ENCODE results near the gene CTNNBIP1. TPM values are rescaled to one million over a fixed set of nuclear protein-coding genes. Genes with fewer than 3 reads are reported as not detected.

The CTNNBIP1 gene
- total and polyA plus RNA-seq, 9 of the 15 experiments (the other 6 are each of a cell fraction or from before 2014, with no cell fraction given), result 0.65 to 29.2 (median 14.7) TPM

DNA sequence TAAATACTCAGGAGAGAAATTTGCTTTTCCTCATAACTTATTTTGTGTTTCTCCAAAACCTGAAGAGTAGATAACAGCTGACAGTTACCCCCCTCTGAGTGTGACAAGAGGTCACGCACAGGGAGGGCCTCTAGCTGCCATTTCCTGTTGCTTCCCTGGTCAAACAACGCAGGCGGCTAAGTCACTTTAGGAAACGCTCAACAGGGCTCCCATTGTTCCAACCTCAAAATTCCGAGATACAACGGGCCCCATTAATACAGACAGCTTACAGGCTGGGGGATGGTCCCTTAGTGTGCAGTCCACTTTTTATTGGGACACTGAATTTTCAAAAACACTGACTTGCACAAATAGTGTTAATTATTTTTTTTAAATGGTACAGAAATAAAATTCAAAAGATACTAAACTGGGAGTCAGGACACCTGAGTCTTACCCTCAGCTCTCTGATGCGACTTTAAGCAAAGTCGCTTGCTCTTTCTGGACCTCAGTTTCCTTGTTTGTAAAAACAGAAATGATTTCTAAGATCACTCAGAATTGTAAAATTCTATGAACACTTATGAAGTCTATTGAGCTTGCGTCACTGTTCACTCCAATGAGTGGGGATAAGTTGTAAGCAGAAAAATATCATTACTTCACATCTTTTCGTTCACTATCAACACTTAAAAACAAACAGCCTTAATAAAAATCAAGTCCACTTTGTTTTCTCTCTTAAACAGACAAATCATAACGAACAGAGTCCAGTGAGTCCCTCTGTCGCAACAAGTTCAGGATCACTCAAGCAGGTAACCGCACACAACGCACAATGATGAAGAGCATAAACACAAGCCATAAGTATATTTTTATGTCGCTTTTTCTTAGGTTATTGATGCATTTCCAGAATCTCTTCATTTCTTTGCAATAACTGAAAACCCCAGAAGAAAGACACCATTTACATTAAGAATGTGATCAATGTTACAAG, 19.6 kb upstream of the CTNNBIP1 start (continued):
- TF ChIP-seq ZNF239 (CRISPR knock-in tag; IDR thresholded peaks at IDR 0.05) (peak; percentile 63), NBN (IDR thresholded peaks at IDR 0.05; ENCODE audit: low read depth) (0 out of 2 replicates have a peak, but pooled peaks have one; percentile 25), MYC (IDR thresholded peaks at IDR 0.05; ENCODE audit: low read depth, low read length) (no peak), MYC (CRISPR knock-in tag; IDR thresholded peaks at IDR 0.05; ENCODE audit: borderline replicate concordance, low read depth) (no peak), MXI1 (IDR thresholded peaks at IDR 0.05; ENCODE audit: low read depth, low read length) (no peak), SMARCC2 (IDR thresholded peaks at IDR 0.05; ENCODE audit: low read depth) (0 out of 2 replicates have a peak, but pooled peaks have one; percentile 23), SNRNP70 (optimal IDR thresholded peaks at IDR 0.05; ENCODE audit: low read depth, low read length) (no peak), MAX (CRISPR knock-in tag; IDR thresholded peaks at IDR 0.05) (no peak), ZKSCAN1 (IDR thresholded peaks at IDR 0.05; ENCODE audit: low read depth, low read length) (no peak), ZNF586 (CRISPR knock-in tag; conservative IDR thresholded peaks at IDR 0.05) (no peak), HMG20B (CRISPR knock-in tag; IDR thresholded peaks at IDR 0.05) (0 out of 2 replicates have a peak, but pooled peaks have one; percentile 24), E2F3 (CRISPR knock-in tag; IDR thresholded peaks at IDR 0.05) (peak; percentile 76), NR3C1 (CRISPR knock-in tag; IDR thresholded peaks at IDR 0.05) (no peak), MTF1 (CRISPR knock-in tag; IDR thresholded peaks at IDR 0.05; ENCODE audit: borderline replicate concordance) (no peak)
- TF ChIP-seq, protein P1, sequence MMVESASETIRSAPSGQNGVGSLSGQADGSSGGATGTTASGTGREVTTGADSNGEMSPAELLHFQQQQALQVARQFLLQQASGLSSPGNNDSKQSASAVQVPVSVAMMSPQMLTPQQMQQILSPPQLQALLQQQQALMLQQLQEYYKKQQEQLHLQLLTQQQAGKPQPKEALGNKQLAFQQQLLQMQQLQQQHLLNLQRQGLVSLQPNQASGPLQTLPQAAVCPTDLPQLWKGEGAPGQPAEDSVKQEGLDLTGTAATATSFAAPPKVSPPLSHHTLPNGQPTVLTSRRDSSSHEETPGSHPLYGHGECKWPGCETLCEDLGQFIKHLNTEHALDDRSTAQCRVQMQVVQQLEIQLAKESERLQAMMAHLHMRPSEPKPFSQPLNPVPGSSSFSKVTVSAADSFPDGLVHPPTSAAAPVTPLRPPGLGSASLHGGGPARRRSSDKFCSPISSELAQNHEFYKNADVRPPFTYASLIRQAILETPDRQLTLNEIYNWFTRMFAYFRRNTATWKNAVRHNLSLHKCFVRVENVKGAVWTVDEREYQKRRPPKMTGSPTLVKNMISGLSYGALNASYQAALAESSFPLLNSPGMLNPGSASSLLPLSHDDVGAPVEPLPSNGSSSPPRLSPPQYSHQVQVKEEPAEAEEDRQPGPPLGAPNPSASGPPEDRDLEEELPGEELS (CRISPR knock-in tag; IDR thresholded peaks at IDR 0.05; ENCODE audit: borderline replicate concordance), result no peak
- TF ChIP-seq, protein P2, sequence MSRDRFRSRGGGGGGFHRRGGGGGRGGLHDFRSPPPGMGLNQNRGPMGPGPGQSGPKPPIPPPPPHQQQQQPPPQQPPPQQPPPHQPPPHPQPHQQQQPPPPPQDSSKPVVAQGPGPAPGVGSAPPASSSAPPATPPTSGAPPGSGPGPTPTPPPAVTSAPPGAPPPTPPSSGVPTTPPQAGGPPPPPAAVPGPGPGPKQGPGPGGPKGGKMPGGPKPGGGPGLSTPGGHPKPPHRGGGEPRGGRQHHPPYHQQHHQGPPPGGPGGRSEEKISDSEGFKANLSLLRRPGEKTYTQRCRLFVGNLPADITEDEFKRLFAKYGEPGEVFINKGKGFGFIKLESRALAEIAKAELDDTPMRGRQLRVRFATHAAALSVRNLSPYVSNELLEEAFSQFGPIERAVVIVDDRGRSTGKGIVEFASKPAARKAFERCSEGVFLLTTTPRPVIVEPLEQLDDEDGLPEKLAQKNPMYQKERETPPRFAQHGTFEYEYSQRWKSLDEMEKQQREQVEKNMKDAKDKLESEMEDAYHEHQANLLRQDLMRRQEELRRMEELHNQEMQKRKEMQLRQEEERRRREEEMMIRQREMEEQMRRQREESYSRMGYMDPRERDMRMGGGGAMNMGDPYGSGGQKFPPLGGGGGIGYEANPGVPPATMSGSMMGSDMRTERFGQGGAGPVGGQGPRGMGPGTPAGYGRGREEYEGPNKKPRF (IDR thresholded peaks at IDR 0.05; ENCODE audit: low read depth, low read length), result no peak
